Mucosa of stomach (tissue), 1 donor: ENCODE results near the gene OPCML.

Experiments used
- H3K27me3 ChIP-seq: one replicate; pipeline ENCODE4 v1.7.0; 2013; ENCODE audit warnings: mild to moderate bottlenecking, low read length; ENCODE audit not compliant: control insufficient read depth, insufficient read depth
- H3K36me3 ChIP-seq: one replicate; pipeline ENCODE4 v1.7.0; 2013; ENCODE audit warnings: low read length; ENCODE audit not compliant: control insufficient read depth, insufficient read depth
- H3K4me1 ChIP-seq: one replicate; pipeline ENCODE4 v1.7.0; 2013; ENCODE audit warnings: mild to moderate bottlenecking, low read length; ENCODE audit not compliant: control insufficient read depth, insufficient read depth
- H3K4me3 ChIP-seq: one replicate; pipeline ENCODE4 v1.7.0; 2013; ENCODE audit warnings: low read length
- H3K9ac ChIP-seq: one replicate; pipeline ENCODE4 v1.7.0; 2013; ENCODE audit warnings: mild to moderate bottlenecking, low read length, moderate library complexity
- H3K9me3 ChIP-seq: one replicate; pipeline ENCODE4 v1.7.0; 2013; ENCODE audit warnings: mild to moderate bottlenecking, low read length, moderate library complexity; ENCODE audit not compliant: control insufficient read depth
- donor health status: Pancreatic carcinoma.

OPCML gene

DNA sequence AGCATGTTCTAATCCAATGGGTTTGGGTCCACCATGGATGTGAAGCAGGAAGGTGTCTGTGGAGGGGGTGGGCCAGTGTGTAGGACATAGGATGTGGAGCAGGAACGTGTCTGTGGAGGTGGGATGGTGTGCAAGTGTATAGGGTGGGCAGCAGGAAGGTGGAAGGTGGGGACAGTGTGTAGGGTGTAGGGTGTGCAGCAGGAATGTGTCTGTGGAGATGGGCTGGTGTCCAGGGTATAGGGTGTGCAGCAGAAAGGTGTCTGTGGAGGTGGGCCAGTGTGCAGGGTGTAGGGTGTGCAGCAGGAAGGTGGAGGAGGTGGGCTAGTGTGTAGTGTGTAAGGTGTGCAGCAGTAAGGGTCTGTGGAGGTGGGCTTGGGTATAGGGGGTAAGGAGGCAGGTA, 1093.9 kb downstream of the OPCML start:
- Histone ChIP-seq H3K9me3 (no peaks in the 10 kb centered on the region), H3K9ac (no peak overlapping the region), H3K36me3 (no peaks in the 10 kb centered on the region), H3K4me1 (no peaks in the 10 kb centered on the region), H3K4me3 (no peak overlapping the region), H3K27me3 (no peaks in the 10 kb centered on the region)

- no peak overlapping the region for H3K9ac ChIP-seq
- no peaks in the 10 kb centered on the region for H3K27me3 ChIP-seq
- peaks cover 11% of the 10 kb centered on the region for H3K4me1 ChIP-seq
- H3K9me3 ChIP-seq: no peaks in the 10 kb centered on the region
- no peaks in the 10 kb centered on the region for H3K36me3 ChIP-seq
- no peak overlapping the region for H3K4me3 ChIP-seq
Measured at GRCh38 chr11:132430429-132431062, 1101.8 kb downstream of the OPCML start.

GRCh38 chr11:132429685-132430084, 1102.6 kb downstream of the OPCML start:
- H3K4me3 ChIP-seq: no peak overlapping the region
- no peaks in the 10 kb centered on the region for H3K9me3 ChIP-seq
- H3K36me3 ChIP-seq: no peaks in the 10 kb centered on the region
- H3K27me3 ChIP-seq: no peaks in the 10 kb centered on the region
- peaks cover 11% of the 10 kb centered on the region for H3K4me1 ChIP-seq
- H3K9ac ChIP-seq: no peak overlapping the region

DNA sequence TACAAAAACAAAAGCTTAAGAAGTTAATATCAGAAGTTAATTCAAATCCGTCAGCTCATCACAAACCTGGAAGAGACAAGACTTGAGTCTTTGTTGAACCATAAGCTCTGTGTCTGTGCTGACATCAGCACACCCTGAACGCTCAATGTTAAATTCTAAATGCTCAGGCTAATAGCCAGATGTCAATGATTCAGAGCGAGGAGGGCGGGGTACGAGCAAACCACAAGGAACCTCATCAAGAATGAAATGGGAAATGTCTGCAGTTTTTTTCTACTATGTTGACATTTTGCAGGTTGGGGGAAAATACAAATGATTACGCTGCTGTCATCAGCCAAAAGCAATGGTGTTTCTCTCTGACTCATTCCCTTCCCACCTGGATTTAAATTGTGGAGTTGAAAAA, 1104.7 kb downstream of the OPCML start:
- Histone ChIP-seq H3K4me1 (peaks cover 11% of the 10 kb centered on the region), H3K9me3 (no peaks in the 10 kb centered on the region), H3K27me3 (no peaks in the 10 kb centered on the region), H3K36me3 (no peaks in the 10 kb centered on the region), H3K9ac (no peak overlapping the region), H3K4me3 (no peak overlapping the region)

DNA sequence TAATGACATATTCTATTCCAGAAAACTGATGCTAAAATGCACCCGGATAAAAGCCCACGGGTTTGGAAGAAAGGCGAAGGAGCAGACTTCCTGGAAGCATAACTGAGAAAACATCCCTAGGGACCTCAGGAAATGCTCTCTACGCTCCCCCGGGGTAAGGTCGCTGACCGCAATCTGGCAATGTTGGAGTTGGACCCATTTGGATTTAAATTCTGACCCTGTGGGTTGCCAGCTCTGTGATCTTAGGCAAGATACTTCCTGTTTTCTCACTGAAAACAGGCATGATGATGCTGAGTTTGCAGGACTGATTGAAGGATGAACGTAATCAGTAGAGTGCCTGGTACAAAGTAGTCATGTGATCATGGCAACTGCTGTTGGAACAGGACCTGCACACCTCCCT, 1107.9 kb downstream of the OPCML start:
- Histone ChIP-seq H3K4me1 (no peaks in the 10 kb centered on the region), H3K9me3 (no peaks in the 10 kb centered on the region), H3K27me3 (no peaks in the 10 kb centered on the region), H3K36me3 (no peaks in the 10 kb centered on the region), H3K4me3 (no peak overlapping the region), H3K9ac (no peak overlapping the region)

GRCh38 chr11:132423266-132423665, 1109.0 kb downstream of the OPCML start:
- no peaks in the 10 kb centered on the region for H3K4me1 ChIP-seq
- no peaks in the 10 kb centered on the region for H3K27me3 ChIP-seq
- no peaks in the 10 kb centered on the region for H3K9me3 ChIP-seq
- H3K4me3 ChIP-seq: no peak overlapping the region
- H3K9ac ChIP-seq: no peak overlapping the region
- no peaks in the 10 kb centered on the region for H3K36me3 ChIP-seq

DNA sequence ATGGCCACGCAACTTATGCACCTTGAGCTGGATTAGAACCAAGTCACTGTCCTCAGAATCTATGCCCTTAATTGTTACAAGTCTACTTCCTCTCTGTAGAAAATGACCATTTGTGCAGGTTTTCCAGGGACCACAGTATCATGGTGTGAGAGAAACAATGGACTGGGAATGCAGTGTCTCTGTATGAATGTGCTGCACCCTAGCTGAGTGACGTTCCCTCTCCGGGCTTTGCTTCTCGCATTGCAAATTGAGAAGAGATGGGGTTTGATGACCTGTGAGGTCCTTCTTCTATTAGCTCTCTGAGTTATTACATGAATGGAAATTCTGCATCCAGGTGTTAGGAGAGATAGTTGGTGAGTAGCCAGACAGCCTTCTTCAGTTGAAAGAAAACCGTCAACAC, 1109.6 kb downstream of the OPCML start:
- Histone ChIP-seq H3K9ac (no peak overlapping the region), H3K27me3 (no peaks in the 10 kb centered on the region), H3K4me3 (no peak overlapping the region), H3K9me3 (no peaks in the 10 kb centered on the region), H3K4me1 (no peaks in the 10 kb centered on the region), H3K36me3 (no peaks in the 10 kb centered on the region)

GRCh38 chr11:132421555-132421954, 1110.7 kb downstream of the OPCML start:
- Histone ChIP-seq H3K36me3 (no peaks in the 10 kb centered on the region), H3K9me3 (no peaks in the 10 kb centered on the region), H3K27me3 (no peaks in the 10 kb centered on the region), H3K4me3 (no peak overlapping the region), H3K9ac (no peak overlapping the region), H3K4me1 (no peaks in the 10 kb centered on the region)

DNA sequence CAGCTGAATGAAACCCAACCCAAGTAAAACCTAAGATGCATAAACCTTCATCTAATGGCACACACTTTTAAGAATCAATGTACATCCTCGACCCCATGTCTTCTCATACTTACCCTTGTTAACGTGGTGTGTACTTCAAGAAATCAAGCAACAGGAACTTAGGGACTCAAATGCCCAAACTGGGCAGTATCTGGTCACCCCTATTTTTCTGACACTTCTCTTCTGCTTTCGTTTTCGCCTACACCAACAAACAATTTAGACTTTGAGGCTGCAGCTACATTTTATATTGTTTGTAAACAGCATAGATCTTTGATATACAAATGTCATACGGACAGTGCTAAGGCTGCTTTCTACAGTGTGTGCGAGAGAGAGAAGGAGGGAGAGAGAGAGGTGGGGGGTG, 1117.8 kb downstream of the OPCML start:
- H3K9ac ChIP-seq: no peak overlapping the region
- H3K9me3 ChIP-seq: no peaks in the 10 kb centered on the region
- no peaks in the 10 kb centered on the region for H3K4me1 ChIP-seq
- H3K27me3 ChIP-seq: no peaks in the 10 kb centered on the region
- H3K4me3 ChIP-seq: no peak overlapping the region
- no peaks in the 10 kb centered on the region for H3K36me3 ChIP-seq

DNA sequence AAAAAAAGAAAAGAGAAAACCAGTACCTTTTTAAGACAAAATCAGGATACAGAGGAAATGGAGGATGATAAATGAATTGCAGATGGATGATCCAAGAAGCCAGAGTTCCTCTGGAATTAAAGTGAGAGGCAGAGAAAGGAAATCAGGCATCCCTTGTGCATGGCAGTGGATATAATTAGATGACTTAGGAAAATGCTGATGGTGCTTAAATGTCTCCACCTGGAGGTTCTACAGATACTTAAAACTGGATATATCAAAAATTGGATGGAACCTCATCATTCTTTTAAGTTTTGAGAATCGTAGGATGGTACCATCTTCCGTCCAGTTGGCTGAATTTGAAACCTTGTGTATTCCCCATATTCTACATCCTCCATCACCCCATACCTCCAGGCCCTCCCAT, 1121.9 kb downstream of the OPCML start:
- no peak overlapping the region for H3K9ac ChIP-seq
- H3K9me3 ChIP-seq: no peaks in the 10 kb centered on the region
- no peaks in the 10 kb centered on the region for H3K36me3 ChIP-seq
- H3K4me1 ChIP-seq: no peaks in the 10 kb centered on the region
- no peak overlapping the region for H3K4me3 ChIP-seq
- H3K27me3 ChIP-seq: no peaks in the 10 kb centered on the region

DNA sequence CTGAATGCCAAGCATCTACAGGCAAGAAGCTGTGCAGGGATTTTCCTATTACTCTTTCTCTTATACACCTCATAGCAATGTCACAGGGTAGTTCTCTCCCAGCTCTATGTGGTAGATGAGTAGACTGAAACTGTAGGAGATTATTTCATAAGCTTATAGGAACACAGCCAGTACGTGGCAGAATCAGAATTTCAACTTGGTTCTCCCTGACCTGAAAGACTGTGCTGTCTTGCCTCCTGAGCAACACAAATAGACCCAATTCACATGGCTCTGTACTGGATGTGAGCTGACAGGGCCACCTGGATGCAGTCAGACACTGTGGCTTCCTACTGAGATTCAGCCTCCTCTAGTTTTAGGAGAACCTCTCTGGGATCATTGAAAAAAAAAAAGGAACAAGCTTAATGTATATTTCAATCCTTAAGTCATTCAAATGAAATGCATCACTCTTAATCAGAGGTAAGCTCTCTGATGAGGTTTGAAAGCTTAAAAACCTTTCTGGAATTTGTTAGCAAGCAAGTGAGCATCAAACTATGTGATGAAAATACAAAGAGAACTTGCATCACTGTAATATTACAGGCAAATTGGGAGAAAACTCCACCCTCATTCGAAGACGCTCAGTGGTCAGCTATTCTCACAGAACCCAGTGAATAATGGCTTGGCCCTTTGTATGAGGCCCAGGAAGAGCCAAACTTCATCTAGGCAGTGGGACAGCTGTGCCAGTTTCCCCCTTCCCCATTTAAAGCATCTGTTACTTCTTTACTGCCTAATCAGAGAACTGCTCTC, 1122.5 kb downstream of the OPCML start:
- no peaks in the 10 kb centered on the region for H3K9me3 ChIP-seq
- no peaks in the 10 kb centered on the region for H3K27me3 ChIP-seq
- no peak overlapping the region for H3K4me3 ChIP-seq
- no peaks in the 10 kb centered on the region for H3K36me3 ChIP-seq
- H3K9ac ChIP-seq: no peak overlapping the region
- no peaks in the 10 kb centered on the region for H3K4me1 ChIP-seq

GRCh38 chr11:132408877-132409276, 1123.4 kb downstream of the OPCML start:
- Histone ChIP-seq H3K4me1 (no peaks in the 10 kb centered on the region), H3K4me3 (no peak overlapping the region), H3K27me3 (no peaks in the 10 kb centered on the region), H3K36me3 (no peaks in the 10 kb centered on the region), H3K9ac (no peak overlapping the region), H3K9me3 (no peaks in the 10 kb centered on the region)
